Skeletal muscle tissue (tissue), 4 donors: ENCODE data around the gene HS3ST3A1. TPM values are rescaled to one million over a fixed set of nuclear protein-coding genes. Genes with fewer than 3 reads are reported as not detected.

Experiments
- H3K27ac ChIP-seq: one replicate; pipeline ENCODE4 v1.7.0; 2013; ENCODE audit warnings: mild to moderate bottlenecking, low read depth, low read length, inconsistent platforms
- H3K27me3 ChIP-seq, 3 donors: one replicate each; pipeline ENCODE4 v1.7.0; 2013; ENCODE audit warnings: low read length in 3 of 3; ENCODE audit not compliant: control insufficient read depth in 3 of 3, insufficient read depth in 3 of 3
- H3K36me3 ChIP-seq, 3 donors: one replicate each; pipeline ENCODE4 v1.7.0; 2013; ENCODE audit warnings: low read length in 3 of 3; ENCODE audit not compliant: control insufficient read depth in 3 of 3, insufficient read depth in 3 of 3
- H3K4me1 ChIP-seq, 3 donors: one replicate each; pipeline ENCODE4 v1.7.0; 2013; ENCODE audit warnings: low read length in 3 of 3, mild to moderate bottlenecking in 3 of 3; ENCODE audit not compliant: control insufficient read depth in 3 of 3, insufficient read depth in 3 of 3
- H3K4me3 ChIP-seq, 3 donors: one replicate each; pipeline ENCODE4 v1.7.0; 2013; ENCODE audit warnings: low read length in 3 of 3
- H3K9ac ChIP-seq, 3 donors: one replicate each; pipeline ENCODE4 v1.7.0; 2013; ENCODE audit warnings: low read length in 3 of 3, mild to moderate bottlenecking in 3 of 3, moderate library complexity in 2 of 3, low read depth in 1 of 3
- H3K9me3 ChIP-seq, 3 donors: one replicate each; pipeline ENCODE4 v1.7.0; 2013; ENCODE audit warnings: low read length in 3 of 3; ENCODE audit not compliant: control insufficient read depth in 3 of 3
- total RNA-seq: library from RNA; depleted of rRNA; stranded (reverse); fragments of >200 nt; gene quantifications from one replicate; pipeline ENCODE4 v1.2.3, GENCODE V29; 2014
- donor health status: Osteomylitis.

HS3ST3A1 gene
- total RNA-seq, 1 donor from 2014 or later, result 2.1 TPM

DNA sequence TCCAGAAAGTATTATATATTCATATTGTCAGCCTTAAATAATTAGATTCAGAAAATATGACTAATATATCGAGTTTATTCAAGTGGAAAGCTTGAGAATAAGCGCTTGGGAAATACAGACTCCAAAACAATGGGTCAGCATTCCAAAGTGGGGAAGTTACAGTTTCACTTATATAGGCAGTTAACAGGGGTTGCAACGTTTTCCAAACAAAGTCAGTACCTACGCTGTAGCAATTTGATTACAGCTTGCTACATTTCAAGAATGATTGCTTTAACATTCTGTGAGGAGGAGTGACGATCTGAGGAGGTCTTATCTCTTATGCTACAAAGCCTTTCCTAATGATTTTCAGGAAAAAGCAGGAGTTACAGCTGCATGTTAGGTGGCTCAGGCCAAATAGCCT is 34.2 kb upstream of the HS3ST3A1 start:
- H3K27ac ChIP-seq, result no peak overlapping the region
- H3K36me3 ChIP-seq, result no peaks in the 10 kb centered on the region
- no peaks in the 10 kb centered on the region for H3K4me1 ChIP-seq
- H3K9me3 ChIP-seq, result no peaks in the 10 kb centered on the region
- H3K9ac ChIP-seq, result no peak overlapping the region
- no peaks in the 10 kb centered on the region for H3K27me3 ChIP-seq
- H3K4me3 ChIP-seq, result no peak overlapping the region

GRCh38 chr17:13634021-13634420 is 32.3 kb upstream of the HS3ST3A1 start:
- H3K27me3 ChIP-seq, result no peaks in the 10 kb centered on the region
- no peak overlapping the region for H3K4me3 ChIP-seq
- no peak overlapping the region for H3K27ac ChIP-seq

GRCh38 chr17:13631529-13631928 is 29.8 kb upstream of the HS3ST3A1 start:
- Histone ChIP-seq H3K4me3 (no peak overlapping the region), H3K9me3 (no peaks in the 10 kb centered on the region), H3K36me3 (no peaks in the 10 kb centered on the region), H3K27me3 (no peaks in the 10 kb centered on the region), H3K9ac (no peak overlapping the region), H3K4me1 (no peaks in the 10 kb centered on the region), H3K27ac (no peak overlapping the region)

More at GRCh38 chr17:13634021-13634420, 32.3 kb upstream of the HS3ST3A1 start:
- Histone ChIP-seq H3K36me3 (no peaks in the 10 kb centered on the region), H3K4me1 (no peaks in the 10 kb centered on the region), H3K9ac (no peak overlapping the region), H3K9me3 (no peaks in the 10 kb centered on the region)

GRCh38 chr17:13626703-13627102 is 25.0 kb upstream of the HS3ST3A1 start:
- H3K9me3 ChIP-seq, result no peaks in the 10 kb centered on the region
- no peaks in the 10 kb centered on the region for H3K36me3 ChIP-seq
- H3K4me3 ChIP-seq, result no peak overlapping the region
- H3K27ac ChIP-seq, result no peak overlapping the region
- no peaks in the 10 kb centered on the region for H3K27me3 ChIP-seq
- H3K4me1 ChIP-seq, result no peaks in the 10 kb centered on the region
- H3K9ac ChIP-seq, result no peak overlapping the region

DNA sequence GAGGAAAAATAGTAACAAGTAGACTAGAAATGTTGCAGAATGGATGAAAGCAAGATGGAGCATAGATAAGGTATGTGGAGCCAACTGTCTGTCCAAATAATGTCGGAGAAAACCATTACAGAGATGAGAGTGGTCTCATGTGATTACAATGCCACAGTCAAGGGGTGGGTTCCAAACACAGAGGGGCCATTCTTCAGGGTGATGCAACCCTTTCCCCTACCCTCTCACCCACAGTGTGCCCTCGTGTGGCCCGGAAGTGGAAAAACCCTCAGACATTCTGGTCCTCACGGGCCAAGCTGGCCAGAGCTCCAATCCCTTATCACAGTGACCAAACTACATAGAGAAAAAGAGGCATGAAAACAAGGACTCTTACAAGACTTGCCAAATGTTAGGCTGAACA is 17.7 kb upstream of the HS3ST3A1 start:
- no peak overlapping the region for H3K27ac ChIP-seq
- no peak overlapping the region for H3K4me3 ChIP-seq
- H3K36me3 ChIP-seq, result no peaks in the 10 kb centered on the region

DNA sequence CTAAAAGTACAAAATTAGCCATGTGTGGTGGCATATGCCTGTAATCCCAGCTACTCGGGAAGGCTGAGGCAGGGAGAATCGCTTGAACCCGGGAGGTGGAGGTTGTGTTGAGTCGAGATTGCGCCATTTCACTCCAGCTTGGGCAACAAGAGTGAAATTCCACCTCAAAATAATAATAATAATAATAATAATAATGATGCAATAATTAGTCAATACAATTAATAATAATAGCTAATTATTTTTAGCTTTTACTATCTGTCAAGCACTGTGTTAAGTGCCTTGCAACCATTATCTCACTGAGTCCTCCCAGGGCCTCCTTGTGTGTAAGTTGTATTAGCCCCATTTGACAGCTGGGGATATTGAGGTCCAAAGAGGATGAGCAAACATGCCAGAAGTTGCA is 14.3 kb upstream of the HS3ST3A1 start:
- Histone ChIP-seq H3K27me3 (peaks cover 0 to 5% (median 0%) of the 10 kb centered on the region in 3 donors), H3K4me1 (no peaks in the 10 kb centered on the region), H3K36me3 (no peaks in the 10 kb centered on the region), H3K4me3 (no peak overlapping the region), H3K9me3 (no peaks in the 10 kb centered on the region), H3K27ac (no peak overlapping the region), H3K9ac (no peak overlapping the region)

More for the DNA sequence above, 17.7 kb upstream of the HS3ST3A1 start:
- no peaks in the 10 kb centered on the region for H3K4me1 ChIP-seq
- no peaks in the 10 kb centered on the region for H3K9me3 ChIP-seq
- H3K27me3 ChIP-seq, result peaks cover 0 to 5% (median 0%) of the 10 kb centered on the region in 3 donors
- no peak overlapping the region for H3K9ac ChIP-seq

- H3K4me1 ChIP-seq, result no peaks in the 10 kb centered on the region
- H3K9ac ChIP-seq, result no peak overlapping the region
- H3K27ac ChIP-seq, result no peak overlapping the region
- H3K27me3 ChIP-seq, result peaks cover 0 to 10% (median 4%) of the 10 kb centered on the region in 3 donors
- H3K9me3 ChIP-seq, result no peaks in the 10 kb centered on the region
- no peaks in the 10 kb centered on the region for H3K36me3 ChIP-seq
- H3K4me3 ChIP-seq, result no peak overlapping the region
These were observed 8.2 kb upstream of the HS3ST3A1 start for GRCh38 chr17:13609941-13610340.

- no peak overlapping the region for H3K27ac ChIP-seq
- peaks cover 33 to 51% (median 41%) of the 10 kb centered on the region in 3 donors for H3K27me3 ChIP-seq
- H3K4me1 ChIP-seq, result peaks cover 4 to 14% (median 7%) of the 10 kb centered on the region in 3 donors
- H3K9ac ChIP-seq, result no peak overlapping the region
- H3K4me3 ChIP-seq, result peak overlapping the region; percentile 38 to 66 (median 40)
- peaks cover 0 to 2% (median 0%) of the 10 kb centered on the region in 3 donors for H3K9me3 ChIP-seq
- no peaks in the 10 kb centered on the region for H3K36me3 ChIP-seq
These were observed 380 bp downstream of the HS3ST3A1 start for GRCh38 chr17:13601322-13601775.

DNA sequence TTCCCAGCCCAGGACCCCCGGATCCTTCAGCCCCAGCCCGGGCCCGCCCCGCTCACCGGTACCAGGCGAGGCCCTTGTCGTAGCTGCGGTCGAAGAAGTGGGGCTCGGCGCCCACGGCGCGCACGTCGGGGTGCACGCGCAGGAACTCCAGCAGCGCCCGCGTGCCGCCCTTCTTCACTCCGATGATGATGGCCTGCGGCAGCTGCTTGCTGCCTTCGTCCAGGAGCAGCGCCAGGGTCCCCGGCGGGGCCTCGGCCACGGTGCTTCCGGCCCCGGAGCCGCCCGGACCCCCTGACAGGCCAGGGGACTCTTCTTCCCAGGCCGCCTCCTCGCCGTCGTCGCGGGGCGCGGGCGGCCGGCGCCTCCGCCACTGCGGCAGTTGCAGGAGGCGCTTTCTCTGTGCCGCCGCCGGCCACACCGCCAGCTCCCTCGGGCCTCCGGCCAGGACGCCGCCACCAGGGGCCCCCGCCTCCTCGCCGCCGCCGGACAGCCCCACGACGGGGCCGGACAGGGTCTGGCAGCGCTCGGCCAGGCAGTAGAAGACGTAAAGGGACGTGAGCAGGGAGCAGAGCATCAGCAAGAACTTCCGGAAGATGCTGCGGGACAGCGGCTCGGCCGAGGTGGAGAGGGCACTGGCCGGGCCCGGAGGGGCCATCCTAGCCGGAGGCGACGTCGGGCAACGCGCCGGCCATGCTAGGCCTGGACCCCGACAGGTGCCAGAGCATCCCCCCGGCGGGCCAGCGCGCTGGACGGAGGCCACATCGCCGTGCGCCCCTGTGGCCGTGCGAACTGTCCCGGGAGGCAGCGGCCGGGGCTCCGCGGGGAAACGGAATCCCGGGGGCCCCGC is 1.0 kb downstream of the HS3ST3A1 start:
- peak overlapping the region; percentile 38 to 41 (median 40) for H3K4me3 ChIP-seq
- H3K9ac ChIP-seq, result no peak overlapping the region
- no peaks in the 10 kb centered on the region for H3K36me3 ChIP-seq
- peaks cover 33 to 53% (median 41%) of the 10 kb centered on the region in 3 donors for H3K27me3 ChIP-seq
- peaks cover 0 to 2% (median 0%) of the 10 kb centered on the region in 3 donors for H3K9me3 ChIP-seq
- H3K4me1 ChIP-seq, result peaks cover 4 to 14% (median 7%) of the 10 kb centered on the region in 3 donors
- H3K27ac ChIP-seq, result no peak overlapping the region

DNA sequence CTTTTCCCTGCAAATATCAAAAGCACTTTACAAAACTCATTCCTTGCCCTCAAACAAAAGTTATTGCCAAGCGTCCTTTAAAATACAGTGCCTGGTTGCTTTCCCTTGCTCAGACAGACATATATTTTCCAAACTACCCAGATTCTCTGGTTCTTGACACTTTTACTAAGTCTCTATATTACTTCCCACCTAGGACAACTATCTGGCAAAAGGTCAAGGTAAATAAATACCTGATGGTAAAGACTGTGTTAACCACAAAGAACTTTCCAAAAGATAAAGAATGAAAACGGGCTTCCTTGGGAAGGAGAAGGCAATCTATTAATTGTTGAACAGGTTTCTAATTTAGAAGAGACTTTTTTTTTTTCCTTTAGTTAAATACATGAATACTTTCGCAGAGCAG is 1.9 kb downstream of the HS3ST3A1 start:
- peaks cover 33 to 48% (median 41%) of the 10 kb centered on the region in 3 donors for H3K27me3 ChIP-seq
- no peak overlapping the region for H3K27ac ChIP-seq
- H3K9me3 ChIP-seq, result peaks cover 0 to 2% (median 0%) of the 10 kb centered on the region in 3 donors
- no peak overlapping the region for H3K9ac ChIP-seq
- H3K36me3 ChIP-seq, result no peaks in the 10 kb centered on the region
- H3K4me3 ChIP-seq, result no peak overlapping the region
- H3K4me1 ChIP-seq, result peaks cover 4 to 14% (median 7%) of the 10 kb centered on the region in 3 donors
